Small intestine (tissue), 7 donors: ENCODE measurements around the gene CTH. TPM values are rescaled to one million over a fixed set of nuclear protein-coding genes. Genes with fewer than 3 reads are reported as not detected.
A peak's percentile ranks its signal among the peaks of the same experiment; 100 is the strongest.

ENCODE experiments used
- DNase-seq, 2 donors: peaks; one replicate each; pipeline versions ENCODE4 v3.0.0 to v3.0.0-alpha.2; 2013
- FAIRE-seq: peaks from 2 replicates; lab custom pipeline; 2012; peaks lifted over from hg19 to GRCh38; lab: Jason Lieb, UNC
- H3K27ac ChIP-seq, 3 donors: one replicate each; pipeline ENCODE4 v1.5.1; 2013; ENCODE audit warnings: low read length in 2 of 3, mild to moderate bottlenecking in 2 of 3, control low read depth in 1 of 3, inconsistent platforms in 1 of 3, low read depth in 1 of 3, moderate library complexity in 1 of 3
- H3K27me3 ChIP-seq, 3 donors: one replicate each; pipeline ENCODE4 v1.6.1; 2013; ENCODE audit warnings: low read length in 3 of 3, inconsistent platforms in 1 of 3; ENCODE audit not compliant: control insufficient read depth in 3 of 3, insufficient read depth in 3 of 3
- H3K36me3 ChIP-seq, 3 donors: one replicate each; pipeline ENCODE4 v1.6.1; 2013; ENCODE audit warnings: low read length in 3 of 3, inconsistent platforms in 1 of 3, low read depth in 1 of 3, mild to moderate bottlenecking in 1 of 3, moderate library complexity in 1 of 3; ENCODE audit not compliant: control insufficient read depth in 3 of 3, insufficient read depth in 2 of 3
- H3K4me1 ChIP-seq, 3 donors: one replicate each; pipeline ENCODE4 v1.6.1; 2013; ENCODE audit warnings: low read length in 2 of 3, inconsistent platforms in 1 of 3, low read depth in 1 of 3, mild to moderate bottlenecking in 1 of 3, moderate library complexity in 1 of 3; ENCODE audit not compliant: control insufficient read depth in 3 of 3, insufficient read depth in 2 of 3
- H3K4me3 ChIP-seq, 3 donors: one replicate each; pipeline ENCODE4 v1.5.1; 2013; ENCODE audit warnings: low read length in 3 of 3, control low read depth in 1 of 3, inconsistent platforms in 1 of 3, low read depth in 1 of 3, mild to moderate bottlenecking in 1 of 3, moderate library complexity in 1 of 3
- H3K9me3 ChIP-seq, 2 donors: one replicate each; pipeline ENCODE4 v1.6.1; 2013; ENCODE audit warnings: low read depth in 1 of 2, low read length in 1 of 2; ENCODE audit not compliant: control insufficient read depth in 2 of 2, insufficient read depth in 1 of 2
- WGBS, 3 donors: extraction: QIAGEN DNeasy Blood & Tissue Kit; methylation state at CpG; one replicate each; pipeline ENCODE4 v1.1.7; 2013; 5-methylcytosine and 5-hydroxymethylcytosine counted together
- polyA plus RNA-seq, 4 donors: library from polyadenylated mRNA; stranded (reverse) in 3 of 4; unstranded in 1 of 4; fragments of 200-250 nt in 3 of 4; fragments of 120-200 nt in 1 of 4; gene quantifications; one replicate each; pipeline versions ENCODE4 v1.2.1 to v1.2.3, GENCODE V29; 2013
- donor health status: healthy with polysubstance abuse.
- donor health status: control.
- donor health status: control.
- donor health status: Bipolar disorder and iron deficiency.
- donor health status: healthy.

CTH gene
- polyA plus RNA-seq, 4 donors: 3.8 to 26.5 (median 8.7) TPM

- no peaks in the 10 kb centered on the region for H3K9me3 ChIP-seq
- H3K27ac ChIP-seq: no peak overlapping the region
- H3K27me3 ChIP-seq: no peaks in the 10 kb centered on the region
- 39 to 53% (median 53%) methylated on average over 6 of the region's 6 CpGs for WGBS, 3 donors
- H3K4me1 ChIP-seq: no peaks in the 10 kb centered on the region
- no peak for FAIRE-seq
- peak; percentile 35 to 52 for DNase-seq
- no peaks in the 10 kb centered on the region for H3K36me3 ChIP-seq
- no peak overlapping the region for H3K4me3 ChIP-seq
Observed at GRCh38 chr1:70487910-70488665, 77.0 kb downstream of the CTH start.

Other genes starting within 250 kb of the CTH start
- gene LRRC40, start 205.7 kb upstream of the CTH start, polyA plus RNA-seq: 10 to 100 TPM; 11.5 to 19.2 (median 14.6) TPM
- gene SRSF11, start 189.9 kb upstream of the CTH start, polyA plus RNA-seq: 100 to 1,000 TPM in 3 of 4 donors, 10 to 100 TPM in 1; 67.3 to 283 (median 173) TPM
- gene ANKRD13C, start 56.5 kb upstream of the CTH start, polyA plus RNA-seq: 10 to 100 TPM in 1 of 4 donors, 1 to 10 TPM in 3; 6.9 to 18.2 (median 9.1) TPM